Activated CD4-positive, alpha-beta T cell treated with anti-CD3 and anti-CD28 coated beads, Interleukin-2, amount 50 U/mL, for 48 hours (primary cell): ENCODE measurements around the gene LTB4R.

ENCODE experiments used
- DNase-seq, 2 experiments: peaks; one replicate each; pipeline ENCODE4 v3.0.0-alpha.2; 2020

Gene LTB4R

GRCh38 chr14:24310646-24311604 lies at the start of gene LTB4R:
Gene LTB4R, plus strand, starts transcription at chr14:24311502. Its CDS starts 4,150 bp downstream, at chr14:24315652.
- DNase-seq, result peak; percentile 67 to 73

- no peak for DNase-seq
Observed at GRCh38 chr14:24261969-24262327, 49.4 kb upstream of the LTB4R start.

GRCh38 chr14:24262821-24263733 lies 48.2 kb upstream of the LTB4R start, which contains the start of gene TGM1:
Gene TGM1, minus strand, starts transcription at chr14:24263177. Its CDS starts 825 bp downstream, at chr14:24262352.
- no peak for DNase-seq

- no peak for DNase-seq
Observed at GRCh38 chr14:24263848-24264247, 47.5 kb upstream of the LTB4R start.

- no peak for DNase-seq
Observed at GRCh38 chr14:24264298-24264697, 47.0 kb upstream of the LTB4R start.

GRCh38 chr14:24266344-24267244 lies 44.7 kb upstream of the LTB4R start:
- no peak for DNase-seq

- no peak for DNase-seq
Observed at GRCh38 chr14:24267516-24267915, 43.8 kb upstream of the LTB4R start.

GRCh38 chr14:24268225-24268624 lies 43.1 kb upstream of the LTB4R start:
- no peak for DNase-seq

GRCh38 chr14:24269368-24269767 lies 41.9 kb upstream of the LTB4R start:
- no peak for DNase-seq

- DNase-seq, result no peak
Observed at GRCh38 chr14:24269910-24270536, 41.3 kb upstream of the LTB4R start.

GRCh38 chr14:24270537-24271133 lies 40.7 kb upstream of the LTB4R start:
- DNase-seq, result no peak

GRCh38 chr14:24271134-24271833 lies 40.0 kb upstream of the LTB4R start, which contains the start of gene RABGGTA:
Gene RABGGTA, minus strand, starts transcription at chr14:24271597. Its CDS starts 482 bp downstream, at chr14:24271115.
- peak; percentile 85 to 88 for DNase-seq

- no peak for DNase-seq
Observed at GRCh38 chr14:24271834-24272263, 39.5 kb upstream of the LTB4R start.

GRCh38 chr14:24272467-24272866 lies 38.8 kb upstream of the LTB4R start:
- no peak for DNase-seq

GRCh38 chr14:24273422-24273998 lies 37.8 kb upstream of the LTB4R start:
- no peak for DNase-seq

- DNase-seq, result peak; percentile 47 to 53
Observed at GRCh38 chr14:24274101-24274543, 37.2 kb upstream of the LTB4R start.

GRCh38 chr14:24277071-24277470 lies 34.2 kb upstream of the LTB4R start:
- no peak for DNase-seq

- DNase-seq, result peak; percentile 20 to 48
Observed at GRCh38 chr14:24277606-24278321, 33.5 kb upstream of the LTB4R start.

- DNase-seq, result no peak
Observed at GRCh38 chr14:24278424-24278823, 32.9 kb upstream of the LTB4R start.
